HCT116 (cell line): ENCODE results near the gene SMYD3. TPM values are rescaled to one million over a fixed set of nuclear protein-coding genes. Genes with fewer than 3 reads are reported as not detected.

ENCODE experiments used
- ATAC-seq: fragments of 200-7000 bp; cut with Tn5 transposase; 2 replicates; pipeline ENCODE4 v1.9.1; 2020; ENCODE audit warnings: mild to moderate bottlenecking, moderate library complexity
- BruUV-seq: library from RNA; stranded (reverse); fragments of 400-500 nt; replicated peaks from 2 replicates; lab custom pipeline; 2021; lab: Mats Ljungman, UMichigan
- CTCF ChIA-PET: fragments of 300-600 bp; sonication (Branson Sonifier 250); formaldehyde crosslinking; loops from one replicate; lab custom pipeline; 2021; ENCODE audit warnings: antibody characterized with exemption; lab: Charles Lee
- POLR2A ChIA-PET: fragments of 300-600, 350-600 bp; sonication (Branson Sonifier 250); formaldehyde crosslinking; loops from one replicate; lab custom pipeline; 2021; ENCODE audit warnings: antibody characterized with exemption; lab: Charles Lee
- RAD21 ChIA-PET, 2 experiments: fragments of 300-600 bp; sonication (Branson Sonifier 250); formaldehyde crosslinking; loops; one replicate each; lab custom pipeline; 2023; ENCODE audit warnings: low total read pairs in 2 of 2; ENCODE audit not compliant: uncharacterized antibody in 2 of 2, unreplicated experiment in 2 of 2, low non-redundant PET in 1 of 2; lab: Charles Lee
- DNase-seq: peaks from one replicate; pipeline ENCODE4 v3.0.0-alpha.2; 2010; ENCODE audit warnings: low read depth, low spot score
- H2AFZ ChIP-seq: fragments of 200-600 bp; shearing (Covaris generic), sonication (generic); 2 replicates; pipeline ENCODE4 v1.6.1; 2017; ENCODE audit warnings: low read depth, mixed run types, mixed read lengths, antibody characterized with exemption, low read length; ENCODE audit not compliant: poor library complexity, severe bottlenecking
- H3K27ac ChIP-seq: 2 replicates; pipeline ENCODE4 v1.5.1; 2012; ENCODE audit warnings: low read depth, low read length
- H3K27me3 ChIP-seq: fragments of 200-600 bp; sonication (generic); 2 replicates; pipeline ENCODE4 v1.6.1; 2016; ENCODE audit warnings: mixed run types, low read length, mixed read lengths; ENCODE audit not compliant: insufficient read depth
- H3K36me3 ChIP-seq, 2 experiments: fragments of 200-500 bp in 1 of 2; fragments of 200-600 bp in 1 of 2; sonication (Bioruptor generic) in 1 of 2; sonication (generic) in 1 of 2; 2 replicates each; pipeline versions ENCODE4 v1.5.1 to v1.6.1; 2014 to 2016; ENCODE audit warnings: low read length in 2 of 2, inconsistent platforms in 1 of 2, mixed read lengths in 1 of 2, mixed run types in 1 of 2; ENCODE audit not compliant: insufficient read depth in 2 of 2, control insufficient read depth in 1 of 2
- H3K4me1 ChIP-seq, 2 experiments: fragments of 200-600 bp in 1 of 2; sonication (generic) in 1 of 2; 2 replicates each; pipeline versions ENCODE4 v1.5.1 to v1.6.1; 2012 to 2017; ENCODE audit warnings: low read length in 2 of 2, inconsistent platforms in 1 of 2, mild to moderate bottlenecking in 1 of 2, mixed read lengths in 1 of 2, mixed run types in 1 of 2, moderate library complexity in 1 of 2; ENCODE audit not compliant: insufficient read depth in 2 of 2, control insufficient read depth in 1 of 2
- H3K4me2 ChIP-seq: fragments of 200-600 bp; sonication (generic); 2 replicates; pipeline ENCODE4 v1.6.1; 2017; ENCODE audit warnings: mixed run types, low read length, mixed read lengths
- H3K4me3 ChIP-seq, 2 experiments: fragments of 200-600 bp in 1 of 2; sonication (generic) in 1 of 2; replicated peaks in 1 of 2; 2 replicates each; pipeline ENCODE4 v1.5.1; 2011 to 2016; ENCODE audit warnings: low read length in 2 of 2, control low read depth in 1 of 2, low read depth in 1 of 2, mild to moderate bottlenecking in 1 of 2, mixed read lengths in 1 of 2, mixed run types in 1 of 2
- H3K79me2 ChIP-seq: fragments of 200-600 bp; sonication (generic); 2 replicates; pipeline ENCODE4 v1.6.1; 2017; ENCODE audit warnings: mild to moderate bottlenecking, mixed run types, low read length, moderate library complexity, mixed read lengths; ENCODE audit not compliant: insufficient read depth
- H3K9ac ChIP-seq: fragments of 200-600 bp; sonication (generic); 2 replicates; pipeline ENCODE4 v1.6.1; 2016; ENCODE audit warnings: low read length, mixed read lengths
- H3K9me2 ChIP-seq: fragments of 200-600 bp; sonication (generic), shearing (Covaris generic); 2 replicates; pipeline ENCODE4 v1.6.1; 2017; ENCODE audit warnings: mixed run types, mild to moderate bottlenecking, moderate library complexity; ENCODE audit not compliant: insufficient read depth
- H3K9me3 ChIP-seq, 2 experiments: fragments of 200-500 bp in 1 of 2; fragments of 200-600 bp in 1 of 2; sonication (Bioruptor generic) in 1 of 2; sonication (generic) in 1 of 2; 2 replicates each; pipeline ENCODE4 v1.6.1; 2014 to 2017; ENCODE audit warnings: low read length in 2 of 2, mixed read lengths in 2 of 2, inconsistent platforms in 1 of 2, low read depth in 1 of 2, mild to moderate bottlenecking in 1 of 2, mixed run types in 1 of 2, moderate library complexity in 1 of 2; ENCODE audit not compliant: control insufficient read depth in 1 of 2, insufficient read depth in 1 of 2
- H4K20me1 ChIP-seq: fragments of 200-600 bp; sonication (generic), shearing (Covaris generic); 2 replicates; pipeline ENCODE4 v1.6.1; 2017; ENCODE audit warnings: mixed run types, mild to moderate bottlenecking, moderate library complexity; ENCODE audit not compliant: insufficient read depth
- ATF3 ChIP-seq: IDR thresholded peaks from 2 replicates; pipeline ENCODE4 v1.6.1; 2012
- CEBPB ChIP-seq: IDR thresholded peaks from 2 replicates; pipeline ENCODE4 v1.6.1; 2012; ENCODE audit warnings: low read depth
- CTCF ChIP-seq, 3 experiments: fragments of 200-600 bp in 1 of 3; sonication (generic) in 1 of 3; IDR thresholded peaks in 2 of 3; conservative IDR thresholded peaks in 1 of 3; 2 replicates each; pipeline ENCODE4 v1.5.1; 2012 to 2017; ENCODE audit warnings: low read depth in 2 of 3, low read length in 2 of 3, antibody characterized with exemption in 1 of 3, borderline replicate concordance in 1 of 3, control low read depth in 1 of 3, mild to moderate bottlenecking in 1 of 3, mixed read lengths in 1 of 3, mixed run types in 1 of 3, moderate library complexity in 1 of 3; ENCODE audit not compliant: insufficient read depth in 1 of 3
- EGR1 ChIP-seq: IDR thresholded peaks from 2 replicates; pipeline ENCODE4 v1.6.1; 2012; ENCODE audit warnings: low read depth
- ELF1 ChIP-seq: IDR thresholded peaks from 2 replicates; pipeline ENCODE4 v1.6.1; 2012; ENCODE audit warnings: low read depth, borderline replicate concordance
- FOSL1 ChIP-seq: IDR thresholded peaks from 2 replicates; pipeline ENCODE4 v1.6.1; 2012; ENCODE audit warnings: low read depth
- JUND ChIP-seq: IDR thresholded peaks from 2 replicates; pipeline ENCODE4 v1.6.1; 2012
- MAX ChIP-seq: IDR thresholded peaks from 2 replicates; pipeline ENCODE4 v1.6.1; 2012
- POLR2A ChIP-seq: IDR thresholded peaks from 2 replicates; pipeline ENCODE4 v1.7.0; 2011; ENCODE audit warnings: borderline replicate concordance; ENCODE audit not compliant: insufficient read depth, insufficient read length; ENCODE audit errors: extremely low read depth
- POLR2AphosphoS5 ChIP-seq: IDR thresholded peaks from 2 replicates; pipeline ENCODE4 v1.6.1; 2011; ENCODE audit warnings: mild to moderate bottlenecking, low read depth, low read length, moderate library complexity
- REST ChIP-seq: IDR thresholded peaks from 2 replicates; pipeline ENCODE4 v1.6.1; 2012; ENCODE audit warnings: low read depth
- SP1 ChIP-seq: IDR thresholded peaks from 2 replicates; pipeline ENCODE4 v1.6.1; 2012; ENCODE audit warnings: low read depth
- SRF ChIP-seq: IDR thresholded peaks from 2 replicates; pipeline ENCODE4 v1.6.1; 2012; ENCODE audit warnings: low read depth
- YY1 ChIP-seq: IDR thresholded peaks from 2 replicates; pipeline ENCODE4 v1.6.1; 2011; ENCODE audit warnings: low read length, low read depth, moderate library complexity, mild to moderate bottlenecking; ENCODE audit not compliant: insufficient replicate concordance; ENCODE audit errors: extremely low read depth
- ZFX ChIP-seq: fragments of 450-650 bp; IDR thresholded peaks from 2 replicates; pipeline ENCODE4 v1.6.1; 2017
- ZNF274 ChIP-seq: fragments of 200-500 bp; sonication (Bioruptor generic); IDR thresholded peaks from 2 replicates; pipeline ENCODE4 v1.6.1; 2014; ENCODE audit warnings: mild to moderate bottlenecking, low read depth, low read length, inconsistent platforms
- intact Hi-C: fragments of 100-400 bp; cut with micrococcal nuclease; formaldehyde crosslinking; loops from 2 replicates; pipeline ENCODE4 v1.10.0; 2022
- total RNA-seq: library from RNA; stranded (reverse); gene quantifications from one replicate; pipeline ENCODE4 v1.2.1, GENCODE V29; 2021; ENCODE audit not compliant: unreplicated experiment

SMYD3 gene
- total RNA-seq, 1 experiment from 2014 or later = 33.6 TPM

GRCh38 chr1:246343937-246344336, 163.1 kb downstream of the SMYD3 start:
- Histone ChIP-seq H4K20me1 (no peaks in the 10 kb centered on the region), H3K4me1 (no peaks in the 10 kb centered on the region)
- CTCF ChIA-PET = no interaction called here
- BruUV-seq = no TSS peak
- intact Hi-C loops = no loop called here
- DNase-seq = no peak
- no peak for TF ChIP-seq MAX
- TF ChIP-seq SP1 = no peak
- TF ChIP-seq ELF1 = no peak
- TF ChIP-seq POLR2A = no peak
- TF ChIP-seq YY1 = no peak
- no peak for TF ChIP-seq SRF
- TF ChIP-seq POLR2AphosphoS5 = no peak
- TF ChIP-seq, all 23 proteins: peak for 0
- no peak overlapping the region for H3K27ac ChIP-seq
- no peaks in the 10 kb centered on the region for H3K27me3 ChIP-seq
- ATAC-seq = no peak
- no peak overlapping the region for H3K9ac ChIP-seq
- no peak overlapping the region for H3K4me3 ChIP-seq
- H3K9me3 ChIP-seq = peaks cover 3 to 6% of the 10 kb centered on the region in 2 experiments; a peak in 1 of 4 replicates
- H3K4me2 ChIP-seq = no peak overlapping the region
- H2AFZ ChIP-seq = no peak overlapping the region
- no peaks in the 10 kb centered on the region for H3K9me2 ChIP-seq
- H3K36me3 ChIP-seq = peaks cover 0 to 6% of the 10 kb centered on the region in 2 experiments; a peak in 1 of 4 replicates
- ChIA-PET RAD21 (no interaction called here), POLR2A (no interaction called here)
- H3K79me2 ChIP-seq = no peaks in the 10 kb centered on the region

GRCh38 chr1:246343251-246343650, 163.8 kb downstream of the SMYD3 start:
- no peak overlapping the region for H2AFZ ChIP-seq
- POLR2A ChIA-PET = no interaction called here
- CTCF ChIA-PET = no interaction called here
- H3K27me3 ChIP-seq = no peaks in the 10 kb centered on the region
- RAD21 ChIA-PET = no interaction called here
- intact Hi-C loops = no loop called here
- H3K4me1 ChIP-seq = no peaks in the 10 kb centered on the region
- peaks cover 3 to 6% of the 10 kb centered on the region in 2 experiments; a peak in 1 of 4 replicates for H3K9me3 ChIP-seq
- no peaks in the 10 kb centered on the region for H4K20me1 ChIP-seq
- H3K9ac ChIP-seq = no peak overlapping the region
- no peaks in the 10 kb centered on the region for H3K79me2 ChIP-seq
- no peak for DNase-seq
- H3K4me2 ChIP-seq = no peak overlapping the region
- H3K9me2 ChIP-seq = no peaks in the 10 kb centered on the region
- peaks cover 0 to 6% of the 10 kb centered on the region in 2 experiments; a peak in 1 of 4 replicates for H3K36me3 ChIP-seq
- no peak overlapping the region for H3K4me3 ChIP-seq
- no TSS peak for BruUV-seq
- ATAC-seq = no peak
- H3K27ac ChIP-seq = no peak overlapping the region
- TF ChIP-seq SP1 (no peak), MAX (no peak), ATF3 (no peak), FOSL1 (no peak), CTCF (IDR thresholded peaks at IDR 0.05 in 2 of 3, conservative IDR thresholded peaks at IDR 0.05 in 1 of 3; ENCODE audit: borderline replicate concordance in 1 of 3, insufficient read depth in 1 of 3, low read depth in 2 of 3, low read length in 2 of 3) (no peak), REST (no peak), ZNF274 (no peak), EGR1 (no peak), ZFX (no peak), JUND (no peak), YY1 (no peak), CEBPB (no peak)
